GM23248 (cell line): ENCODE measurements around the gene CST6.

Experiments
- EZH2 ChIP-seq: fragments of 200-600 bp; sonication (generic); IDR thresholded peaks from 2 replicates; pipeline ENCODE4 v1.6.1; 2018; ENCODE audit warnings: antibody characterized with exemption, mild to moderate bottlenecking; ENCODE audit not compliant: insufficient read depth, poor library complexity, severe bottlenecking
- EZH2phosphoT487 ChIP-seq: fragments of 200-600 bp; sonication (generic); IDR thresholded peaks from 2 replicates; pipeline ENCODE4 v1.6.1; 2018; ENCODE audit warnings: antibody characterized with exemption, moderate library complexity, mild to moderate bottlenecking, low read depth; ENCODE audit not compliant: insufficient read depth

GRCh38 chr11:66052664-66052982 lies 40.8 kb downstream of the CST6 start:
- TF ChIP-seq EZH2 (no peak), EZH2phosphoT487 (no peak)
